Renal cortical epithelial cell (primary cell): Measurements from ENCODE around the gene RGS3. TPM values are rescaled to one million over a fixed set of nuclear protein-coding genes. Genes with fewer than 3 reads are reported as not detected.

Experiments used
- DNase-seq: peaks from one replicate; pipeline ENCODE4 v3.0.0-alpha.2; 2011; ENCODE audit warnings: low read depth
- total RNA-seq: library from RNA; depleted of rRNA; stranded (reverse); fragments of >200 nt; gene quantifications from 2 replicates; pipeline ENCODE4 v1.2.3, GENCODE V29; 2014

RGS3 gene
- total RNA-seq, 1 donor from 2014 or later = 76.2 TPM

DNA sequence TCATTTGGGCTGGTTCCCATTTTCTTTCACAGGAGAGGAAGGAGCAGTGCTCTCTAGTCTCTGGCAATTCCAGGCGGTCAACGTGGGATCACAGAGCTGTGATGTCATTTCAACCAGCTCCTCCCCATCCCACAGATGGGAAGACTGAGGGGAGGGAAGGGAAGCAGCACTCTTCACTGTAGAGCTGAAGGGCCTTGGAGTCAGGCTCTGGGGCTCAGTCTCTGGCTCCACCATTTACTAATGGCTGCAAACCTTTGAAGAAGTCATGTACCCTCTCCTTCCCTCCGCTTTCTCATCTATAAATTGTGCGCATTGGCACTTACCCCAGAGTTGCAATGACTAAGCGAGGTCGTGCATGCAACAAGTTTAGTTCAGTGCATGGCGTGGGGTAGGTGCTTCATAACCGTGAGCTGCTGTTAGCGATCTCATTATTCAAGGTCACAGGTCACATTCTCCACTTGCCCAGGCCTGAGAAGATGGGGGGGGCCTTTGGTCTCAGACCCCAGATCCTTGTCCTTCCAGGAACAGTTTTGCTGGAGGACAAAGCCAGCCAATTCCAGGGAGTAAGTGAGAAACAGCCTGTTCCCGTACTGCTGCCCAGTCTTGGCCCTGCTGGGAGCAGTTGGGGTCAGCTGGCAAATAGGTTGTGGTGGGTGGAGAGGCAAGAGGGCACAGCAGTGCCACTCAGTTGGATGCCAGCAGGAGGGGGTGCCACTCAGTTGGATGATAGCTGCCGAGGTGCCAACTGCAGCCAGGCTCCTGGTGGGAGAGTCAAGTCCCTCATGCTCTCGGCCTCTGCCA is 136.7 kb downstream of the RGS3 start:
- peak; percentile 92 for DNase-seq

DNA sequence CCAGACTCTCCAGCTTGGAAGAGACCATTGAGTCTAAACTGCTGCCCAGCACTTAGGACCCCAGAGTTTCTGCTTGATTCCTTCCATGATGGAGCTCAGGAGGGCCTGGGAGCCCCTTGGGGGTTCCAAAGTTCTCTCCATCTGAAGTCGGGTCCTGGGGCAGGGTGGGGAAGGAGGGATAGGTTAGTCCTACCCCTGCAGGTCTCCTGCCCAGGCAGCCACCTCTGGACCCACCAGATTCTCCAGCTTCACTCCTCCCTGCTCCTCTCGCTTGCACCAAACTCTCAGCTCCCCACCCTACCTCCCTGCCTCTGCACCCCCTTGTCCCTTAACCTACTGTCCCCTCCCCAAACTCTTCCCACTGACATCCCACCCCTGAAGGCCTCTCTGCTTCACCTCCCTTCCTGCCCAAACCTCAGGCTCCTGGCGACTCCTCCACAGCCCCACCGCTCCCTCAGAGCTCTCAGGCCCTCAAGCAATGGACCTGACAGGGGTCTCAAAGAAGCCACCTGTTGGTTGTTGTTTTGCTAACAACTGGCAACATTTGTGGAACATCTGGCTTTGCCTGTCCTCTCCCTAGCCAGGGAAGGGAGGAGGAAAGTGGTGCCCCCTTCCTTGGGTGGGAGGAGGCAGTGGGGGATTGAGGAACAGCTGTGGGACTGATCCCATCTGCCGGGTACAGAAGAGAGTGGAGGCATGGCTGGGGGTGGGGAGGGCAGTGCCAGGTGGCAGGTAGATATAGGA is 137.5 kb downstream of the RGS3 start:
- no peak for DNase-seq

DNA sequence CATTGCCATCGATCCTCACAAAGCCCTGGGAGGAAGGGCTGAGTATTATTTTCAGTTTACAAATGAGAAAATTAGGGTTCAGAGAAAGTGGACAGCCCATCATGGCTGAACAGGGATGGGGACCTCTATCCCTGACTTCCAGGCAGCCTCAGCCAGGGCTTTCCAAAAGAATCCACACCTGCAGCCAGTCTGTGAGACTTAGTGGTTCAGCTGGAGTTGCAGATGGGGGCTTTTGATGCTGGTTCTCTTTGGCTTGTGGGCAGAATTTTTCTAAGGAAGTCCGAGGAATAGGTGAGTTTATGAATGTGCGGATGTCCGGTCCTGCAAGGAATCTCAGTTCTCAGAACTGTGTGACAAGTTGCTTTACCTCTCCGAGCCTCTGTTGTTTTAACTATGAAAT is 138.1 kb downstream of the RGS3 start:
- DNase-seq = no peak

DNA sequence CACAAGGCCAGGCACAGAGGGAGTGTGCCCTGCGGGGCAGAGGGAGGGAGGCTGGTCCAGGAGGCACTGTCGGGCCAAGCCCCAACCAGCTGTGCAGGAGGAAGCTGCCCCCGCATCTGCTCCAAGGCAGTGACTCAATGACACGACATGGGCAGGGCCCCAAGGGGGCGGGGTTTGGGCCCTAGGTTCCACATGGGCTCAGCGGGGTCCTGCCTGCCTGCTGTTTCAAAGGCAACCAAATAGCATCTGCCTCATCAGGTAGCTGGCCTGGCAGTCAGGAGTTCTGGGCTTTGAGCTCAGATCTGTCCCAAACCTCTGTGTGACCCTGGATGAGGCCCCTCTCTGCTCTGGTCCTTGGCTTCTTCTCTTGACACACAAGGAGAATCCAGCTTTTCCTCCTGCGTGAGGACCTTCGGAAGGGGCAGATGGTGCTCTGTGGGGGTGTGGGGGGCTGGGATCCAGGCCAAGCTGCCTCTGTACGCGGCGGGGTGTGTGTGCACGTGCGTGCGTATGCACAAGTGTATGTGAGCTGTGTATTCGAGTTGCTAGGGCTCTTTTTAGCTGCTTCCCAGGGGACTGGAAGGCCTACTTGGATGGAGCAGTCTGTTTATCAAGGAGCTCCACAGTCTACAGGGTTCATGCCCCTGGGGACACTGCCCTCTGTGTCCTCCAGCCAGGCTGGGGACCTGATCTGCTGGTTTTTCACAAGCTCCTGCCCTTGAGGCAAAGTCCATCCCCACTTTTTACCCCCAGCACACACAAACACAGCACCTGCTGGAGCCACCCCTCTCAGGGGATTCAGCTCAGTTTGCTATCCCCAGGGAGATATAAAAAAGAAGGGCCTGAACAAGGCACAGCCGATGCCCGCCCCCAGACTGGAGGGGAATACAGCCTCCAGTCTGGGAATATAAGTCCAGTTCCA is 138.9 kb downstream of the RGS3 start:
- peak; percentile 68 for DNase-seq

DNA sequence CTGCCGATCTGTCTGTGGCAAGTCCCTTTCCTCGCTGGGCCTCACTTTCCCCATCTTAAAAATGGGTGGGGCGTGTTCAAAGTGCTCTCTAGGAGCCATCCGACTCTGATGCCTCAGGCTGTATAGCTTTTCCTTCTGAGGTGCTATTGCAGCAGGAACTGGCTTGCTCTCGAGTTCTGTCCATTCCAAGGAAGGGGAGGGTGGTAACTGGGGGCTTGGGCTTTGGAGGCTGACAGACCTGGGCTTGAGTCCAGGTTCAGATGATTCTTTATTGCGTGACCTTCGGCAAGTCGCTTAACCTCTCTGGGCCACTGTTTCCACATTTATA is 139.5 kb downstream of the RGS3 start:
- DNase-seq = no peak

DNA sequence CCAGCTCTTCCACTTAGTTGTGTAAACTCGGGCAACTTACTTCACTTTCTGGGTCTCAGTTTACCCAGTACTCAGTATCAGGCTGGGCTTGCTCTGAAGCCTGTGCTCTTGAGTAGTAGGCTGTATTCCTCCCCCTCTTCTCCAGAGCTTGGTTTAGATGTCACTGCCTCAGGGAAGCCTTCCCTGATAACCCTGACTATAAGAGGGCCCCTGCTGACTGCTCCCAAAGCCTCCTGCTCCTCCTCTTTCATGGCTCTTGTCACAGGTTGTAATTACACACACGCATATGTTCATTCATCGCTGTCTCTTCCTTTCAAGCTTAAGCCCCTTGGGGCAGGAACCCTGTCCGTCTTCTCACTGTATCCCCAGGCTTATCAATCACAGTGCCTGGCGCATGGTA is 140.2 kb downstream of the RGS3 start:
- no peak for DNase-seq

DNA sequence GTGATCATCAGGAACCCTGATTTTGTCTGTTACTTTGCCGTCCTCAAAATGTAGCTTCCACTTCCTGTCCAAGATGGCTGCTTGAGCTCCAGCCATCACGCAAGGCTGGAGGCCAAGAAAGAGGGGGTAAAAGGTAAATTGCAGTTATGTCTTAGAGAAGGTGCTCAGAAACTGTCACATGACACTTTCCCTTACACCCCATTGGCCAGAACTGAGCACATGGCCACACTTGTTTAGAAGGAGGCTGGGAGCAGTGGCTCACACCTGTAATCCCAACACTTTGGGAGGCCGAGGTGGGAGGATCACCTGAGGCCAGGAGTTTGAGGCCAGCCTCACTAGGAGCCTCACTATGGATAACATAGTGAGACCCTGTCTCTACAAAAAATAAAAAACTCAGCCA is 140.9 kb downstream of the RGS3 start:
- no peak for DNase-seq

DNA sequence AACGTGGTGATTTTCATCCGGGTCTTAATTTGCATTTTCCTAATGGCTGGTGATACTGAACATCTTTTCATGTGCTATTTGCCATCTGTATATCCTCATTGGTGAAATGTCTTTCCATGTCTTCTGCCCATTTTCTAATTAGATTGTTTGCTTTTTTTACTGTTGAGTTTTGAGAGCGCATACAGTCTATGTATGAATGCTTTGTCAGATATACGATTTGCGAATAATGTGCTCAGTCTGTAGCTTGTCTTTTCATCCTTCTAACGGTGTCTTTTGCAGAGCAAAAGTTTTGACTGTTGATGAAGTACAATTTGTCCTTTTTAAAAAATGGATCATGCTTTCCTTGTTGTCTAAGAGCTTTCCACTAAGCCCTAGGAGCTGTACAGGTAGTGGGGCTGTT is 143.0 kb downstream of the RGS3 start:
- no peak for DNase-seq

DNA sequence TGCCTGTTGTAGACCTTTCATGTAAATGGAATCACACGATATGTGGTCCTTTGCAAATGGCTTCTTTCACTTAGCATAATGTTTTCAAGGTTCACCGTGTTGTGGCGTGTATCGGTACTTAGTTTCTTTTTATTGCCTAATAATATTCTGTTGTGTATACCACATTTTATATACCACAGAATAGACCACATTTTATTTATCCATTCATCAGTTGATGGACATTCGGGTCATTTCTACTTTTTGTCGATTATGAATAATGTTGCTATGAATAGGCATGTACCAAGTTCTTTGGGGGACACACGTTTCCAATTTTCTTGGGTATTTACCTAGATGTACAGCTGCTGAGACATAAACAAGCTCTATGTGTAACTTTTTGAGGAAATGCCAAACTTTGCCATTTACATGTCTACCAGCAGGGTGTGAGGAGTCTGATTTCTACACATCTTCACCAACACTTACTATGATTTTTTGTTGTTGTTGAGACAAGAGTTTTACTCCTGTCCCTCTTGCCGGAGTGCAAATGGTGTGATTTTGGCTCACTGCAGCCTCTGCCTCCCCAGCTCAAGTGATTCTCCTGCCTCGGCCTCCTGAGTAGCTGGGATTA is 144.7 kb downstream of the RGS3 start:
- DNase-seq = no peak

DNA sequence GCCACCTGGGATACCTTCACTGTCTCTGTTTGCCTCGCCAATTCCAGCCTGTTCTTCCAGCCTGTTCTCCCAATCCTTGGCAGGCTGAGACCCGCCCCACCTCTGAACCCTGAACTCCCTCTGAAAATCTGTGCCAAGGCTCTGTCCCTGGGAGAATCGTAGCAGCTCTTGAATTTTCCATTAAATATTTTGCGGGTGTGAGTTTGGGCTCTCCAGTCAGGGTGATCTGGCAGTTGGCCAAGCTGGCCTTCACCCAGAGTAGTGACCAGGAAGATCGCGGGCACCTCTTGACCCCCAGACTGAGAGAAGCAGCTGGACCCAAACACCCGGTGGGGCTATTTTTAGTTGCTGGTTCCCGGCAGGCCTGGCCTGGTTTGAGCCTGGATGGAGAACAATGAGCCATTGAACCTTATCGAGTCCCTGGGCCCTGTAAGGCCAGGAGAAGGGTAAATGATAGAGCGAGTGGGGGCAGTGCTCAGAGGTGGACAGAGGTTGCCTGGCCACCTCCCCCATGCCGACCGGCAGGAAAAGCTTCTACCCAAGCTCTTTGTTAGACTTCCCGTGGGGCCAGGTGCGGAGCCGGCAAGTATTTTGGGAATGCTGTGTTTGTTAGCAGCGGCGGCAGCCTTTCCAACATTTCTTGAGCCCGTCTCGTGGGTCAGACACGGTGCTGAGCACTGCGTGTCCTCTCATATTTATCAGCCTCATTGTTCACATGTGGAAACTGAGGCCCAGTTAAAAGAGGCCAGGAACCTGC is 146.2 kb downstream of the RGS3 start:
- peak; percentile 83 for DNase-seq

DNA sequence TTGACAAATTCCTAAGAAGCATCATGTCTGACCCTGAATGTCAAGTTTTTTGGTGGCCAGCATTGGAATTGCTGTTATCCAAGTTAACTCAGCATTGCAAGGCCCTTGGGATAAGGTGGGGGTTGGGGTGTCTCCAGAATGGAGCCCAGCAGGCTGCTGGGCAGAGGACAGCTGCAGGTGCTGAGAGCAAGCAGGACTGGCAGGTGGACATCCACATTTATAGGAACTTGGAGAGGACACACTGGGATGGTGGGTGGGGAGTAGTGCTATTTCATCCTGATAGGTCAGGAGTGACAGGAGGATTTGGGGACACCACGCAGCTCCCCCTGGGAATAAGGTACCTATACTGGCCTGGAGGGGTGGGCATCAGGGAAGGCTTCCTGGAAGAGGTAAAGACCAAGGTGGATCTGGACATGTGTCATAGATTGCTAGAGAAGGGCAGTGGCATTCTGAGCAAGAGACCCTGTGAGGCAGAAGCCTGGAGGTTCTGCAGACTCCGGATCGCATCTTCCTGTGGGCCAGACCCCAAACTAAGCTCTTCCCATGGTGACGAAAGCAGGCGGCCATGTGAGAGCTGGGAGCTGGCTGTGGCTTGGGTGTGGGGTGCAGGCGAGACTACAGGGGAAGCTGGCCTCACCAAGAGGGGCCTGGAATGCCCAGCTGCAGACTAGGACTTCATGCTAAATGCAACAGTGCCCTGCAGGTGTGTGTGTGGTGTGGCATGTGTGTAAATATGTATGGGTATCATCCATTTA is 148.1 kb downstream of the RGS3 start:
- DNase-seq = no peak

DNA sequence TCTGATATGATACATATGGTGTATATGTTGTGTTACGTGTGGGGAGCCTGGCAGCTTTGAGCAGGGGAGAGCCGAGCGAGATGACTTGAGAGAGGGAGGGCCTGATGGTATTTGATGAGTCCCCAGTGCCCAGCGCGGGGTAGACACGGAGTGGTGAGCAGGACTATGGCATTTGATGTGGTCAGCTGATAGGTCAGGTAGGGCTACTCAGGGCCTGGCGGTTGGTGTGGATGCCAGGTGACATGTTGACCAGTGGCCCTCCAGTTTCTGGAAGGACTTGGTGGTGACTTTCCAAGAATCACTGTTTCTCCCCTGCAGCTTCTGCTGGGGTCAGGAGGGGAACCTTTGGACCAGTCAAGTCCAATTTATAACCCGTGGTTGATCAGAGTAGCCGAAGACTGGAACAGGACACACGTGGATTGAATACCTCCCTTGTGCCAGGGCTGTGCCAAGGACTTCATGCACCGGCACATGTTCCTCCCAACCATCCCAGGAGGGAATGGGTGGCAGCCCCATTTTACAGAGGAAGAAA is 148.8 kb downstream of the RGS3 start:
- no peak for DNase-seq

DNA sequence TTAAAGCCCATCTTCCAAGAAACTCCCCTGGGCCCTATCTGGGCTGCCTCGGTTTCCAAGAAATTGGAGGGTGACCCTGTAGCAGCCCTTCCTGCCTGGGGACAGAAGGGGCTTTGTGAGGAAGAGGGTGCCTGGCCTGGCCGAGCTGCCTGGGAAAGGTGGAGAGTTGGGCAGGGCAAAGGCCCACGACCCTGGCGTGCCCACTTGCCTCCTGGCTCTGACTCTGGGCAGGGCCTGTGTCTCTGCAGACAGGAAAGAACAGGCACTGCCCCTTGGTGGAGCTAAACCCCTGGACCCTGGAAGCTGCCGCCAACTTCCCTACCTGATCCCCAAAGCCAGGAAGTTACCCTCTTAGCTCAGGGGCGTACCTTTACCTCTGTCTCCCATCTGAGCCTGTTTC is 149.3 kb downstream of the RGS3 start:
- DNase-seq = no peak

DNA sequence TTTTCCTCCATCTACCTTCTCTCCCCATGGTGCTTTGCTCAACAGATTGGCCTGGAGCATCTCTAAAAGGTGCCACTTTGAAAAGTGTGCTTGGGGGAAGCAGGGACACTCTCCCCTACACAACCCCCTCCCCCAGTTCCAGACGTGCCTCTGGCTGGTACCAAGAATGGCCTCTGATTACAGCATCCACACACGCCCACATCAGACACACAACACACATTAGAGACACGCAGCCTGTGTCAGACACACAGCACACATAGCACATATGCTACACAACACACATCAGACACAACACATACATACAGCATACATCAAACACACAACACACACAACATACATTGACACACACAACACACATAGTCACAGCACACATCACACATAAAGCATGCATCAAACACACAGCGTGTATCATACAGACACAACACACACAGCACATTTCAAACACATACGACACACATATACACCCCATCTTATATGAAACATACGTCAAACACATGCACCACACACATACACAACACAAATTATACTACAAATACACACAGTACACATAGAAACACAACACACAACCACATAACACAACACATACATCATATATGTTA is 150.4 kb downstream of the RGS3 start:
- DNase-seq = no peak

DNA sequence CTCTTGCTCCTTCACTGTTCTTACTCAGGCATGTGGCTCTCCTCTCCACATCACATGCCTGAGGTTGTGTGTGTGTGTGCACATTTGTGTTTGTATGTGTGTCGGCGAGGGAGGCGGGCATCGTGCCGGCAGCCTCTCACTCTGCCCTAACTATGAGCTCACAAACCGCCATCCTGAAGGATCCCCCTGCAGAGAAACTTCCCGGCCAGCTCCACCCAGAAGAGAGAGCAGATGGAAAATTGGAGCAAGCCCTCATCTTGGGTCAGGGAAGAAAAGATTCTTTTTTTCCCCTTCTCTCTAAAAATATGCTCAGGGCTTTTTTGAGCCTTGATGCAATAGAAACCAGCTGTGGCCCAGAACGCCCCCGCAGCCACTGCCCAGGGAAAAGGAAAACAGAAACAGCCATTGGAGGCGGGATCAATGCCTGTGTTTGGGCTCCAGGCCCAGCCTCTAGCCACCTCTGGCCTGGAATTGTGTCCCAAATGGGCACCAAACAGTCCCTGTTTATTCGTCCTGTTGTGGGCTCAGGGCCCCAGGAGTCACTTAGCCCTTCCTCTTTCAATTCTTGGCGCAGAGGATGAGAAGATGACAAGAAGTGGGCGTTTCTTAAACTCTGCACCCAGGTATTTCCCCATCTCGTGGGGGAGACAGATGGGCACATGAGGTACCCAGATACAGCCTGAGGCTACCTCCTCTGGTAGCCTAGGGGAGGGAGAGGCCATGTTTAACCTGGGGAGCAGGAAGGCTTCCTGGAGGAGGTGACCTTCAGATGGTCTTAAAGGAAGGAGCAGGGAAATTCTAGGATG is 151.5 kb downstream of the RGS3 start:
- DNase-seq = no peak

DNA sequence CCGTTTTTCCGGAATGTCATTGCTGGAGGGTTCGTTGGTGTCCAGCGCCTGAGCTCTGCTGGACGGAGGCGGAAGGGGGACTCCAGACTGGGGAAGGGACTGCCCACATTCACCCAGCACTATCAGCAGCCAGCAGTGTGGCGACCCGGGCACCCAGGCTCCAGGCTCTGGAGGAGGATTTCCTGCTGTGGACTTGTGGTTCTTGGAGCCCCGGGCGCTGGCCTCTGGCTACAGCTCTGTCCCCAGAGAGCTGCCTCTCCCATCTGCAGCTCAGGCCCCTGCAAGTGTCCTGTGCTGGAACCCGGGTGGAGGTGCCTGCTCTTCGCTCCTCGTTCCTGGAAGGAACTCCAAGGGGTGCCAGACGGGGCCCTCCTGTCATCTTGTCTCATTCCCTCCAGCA is 152.6 kb downstream of the RGS3 start:
- no peak for DNase-seq

DNA sequence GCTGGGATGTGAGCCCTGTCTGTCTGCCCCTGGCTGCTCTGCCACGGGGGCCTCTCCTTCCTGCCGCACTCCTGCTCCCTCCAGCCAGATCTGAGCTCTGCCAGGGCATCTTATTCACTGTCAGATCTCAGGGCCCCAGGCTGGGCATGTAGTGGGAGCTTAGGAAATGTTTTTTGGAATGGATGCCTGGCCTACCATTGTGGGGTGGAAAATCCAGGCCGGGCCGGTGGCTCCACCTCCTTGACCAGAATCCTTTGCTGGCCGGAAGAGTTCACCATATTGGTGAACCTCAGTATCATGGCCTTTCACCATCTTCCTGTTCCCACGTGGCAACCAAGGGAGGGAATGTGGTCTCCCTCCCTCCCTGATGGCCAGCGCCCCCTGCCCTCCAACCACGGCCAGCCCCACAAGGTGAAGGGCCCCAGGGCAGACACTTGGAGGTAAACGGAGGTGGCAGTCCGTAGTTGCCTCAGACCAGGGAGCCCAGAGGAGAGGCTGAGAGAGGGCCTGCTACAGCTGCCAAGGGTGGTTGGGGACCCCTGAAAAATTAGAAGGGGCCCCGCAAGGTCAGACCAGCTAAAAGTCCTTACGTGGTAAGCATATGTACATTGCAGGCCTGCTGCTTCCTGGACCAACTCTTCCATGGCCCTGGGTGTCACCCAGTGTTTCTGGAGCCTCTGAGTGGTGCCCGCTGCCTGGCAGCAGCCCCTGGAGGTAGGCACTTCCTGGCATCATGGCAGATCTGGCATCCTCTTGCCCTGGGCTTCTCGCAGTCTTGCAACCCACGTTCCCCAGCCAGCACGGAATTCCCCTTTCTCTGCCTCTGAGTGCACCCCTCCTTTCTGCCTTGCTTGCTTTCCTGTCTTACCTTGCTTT is 153.3 kb downstream of the RGS3 start:
- DNase-seq = no peak

DNA sequence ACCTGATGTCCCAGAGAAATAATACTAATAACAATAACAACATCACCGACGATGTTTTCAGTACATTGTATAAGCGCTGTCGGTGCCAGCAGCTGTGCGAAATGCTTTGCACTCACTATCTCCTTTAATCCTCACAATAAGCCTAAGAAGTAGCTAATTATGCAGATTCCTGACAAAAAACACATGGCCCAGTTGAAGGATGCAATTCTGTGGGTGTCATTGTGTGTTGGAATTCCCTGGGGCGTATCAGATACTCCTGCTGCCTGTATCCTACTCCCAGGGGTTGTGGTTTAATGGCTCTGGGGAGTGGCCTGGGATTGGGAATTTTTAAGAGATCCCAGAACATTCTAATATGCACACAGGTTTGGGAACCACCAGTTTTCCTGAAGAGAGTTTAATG is 154.0 kb downstream of the RGS3 start:
- DNase-seq = no peak
